KOPT-K1 (cell line): ENCODE data around the gene GOLGA6A.
"Not testable (repeated sequence)": the region's sequence is repeated elsewhere in the genome, so short reads cannot be mapped to it uniquely, and the experiment has no call there.

Experiments used
- H3K27ac ChIP-seq: fragments of 200-600 bp; sonication (generic); 2 replicates; pipeline ENCODE4 v1.5.1; 2016; ENCODE audit warnings: antibody characterized with exemption, mild to moderate bottlenecking, low read depth, low read length; ENCODE audit not compliant: poor library complexity, severe bottlenecking
- H3K36me3 ChIP-seq: fragments of 200-600 bp; sonication (generic); 2 replicates; pipeline ENCODE4 v1.5.1; 2017; ENCODE audit warnings: antibody characterized with exemption, mild to moderate bottlenecking, low read length, moderate library complexity; ENCODE audit not compliant: insufficient read depth
- H3K9me3 ChIP-seq: fragments of 200-600 bp; sonication (generic); 2 replicates; pipeline ENCODE4 v1.5.1; 2017; ENCODE audit warnings: antibody characterized with exemption, low read length, mild to moderate bottlenecking; ENCODE audit not compliant: insufficient read depth, poor library complexity, severe bottlenecking

The GOLGA6A gene, protein sequence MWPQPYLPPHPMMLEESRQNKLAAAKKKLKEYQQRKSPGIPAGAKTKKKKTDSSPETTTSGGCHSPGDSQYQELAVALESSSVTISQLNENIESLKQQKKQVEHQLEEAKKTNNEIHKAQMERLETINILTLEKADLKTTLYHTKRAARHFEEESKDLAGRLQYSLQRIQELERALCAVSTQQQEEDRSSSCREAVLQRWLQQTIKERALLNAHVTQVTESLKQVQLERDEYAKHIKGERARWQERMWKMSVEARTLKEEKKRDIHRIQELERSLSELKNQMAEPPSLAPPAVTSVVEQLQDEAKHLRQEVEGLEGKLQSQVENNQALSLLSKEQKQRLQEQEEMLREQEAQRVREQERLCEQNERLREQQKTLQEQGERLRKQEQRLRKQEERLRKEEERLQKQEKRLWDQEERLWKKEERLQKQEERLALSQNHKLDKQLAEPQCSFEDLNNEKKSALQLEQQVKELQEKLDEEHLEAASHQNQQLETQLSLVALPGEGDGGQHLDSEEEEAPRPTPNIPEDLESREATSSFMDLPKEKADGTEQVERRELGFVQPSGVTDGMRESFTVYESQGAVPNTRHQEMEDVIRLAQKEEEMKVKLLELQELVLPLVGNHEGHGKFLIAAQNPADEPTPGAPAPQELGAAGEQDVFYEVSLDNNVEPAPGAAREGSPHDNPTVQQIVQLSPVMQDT

GRCh38 chr15:74082450-74082849 is at the start of gene GOLGA6A:
Gene GOLGA6A, minus strand, starts transcription at chr15:74082550. Its CDS starts 41 bp downstream, at chr15:74082509.
- not testable (repeated sequence) for H3K9me3 ChIP-seq, H3K36me3 ChIP-seq, H3K27ac ChIP-seq

GRCh38 chr15:74131628-74132413 is 49.5 kb upstream of the GOLGA6A start:
- Histone ChIP-seq H3K9me3 (peaks cover 9% of the 10 kb centered on the region), H3K36me3 (no peaks in the 10 kb centered on the region), H3K27ac (no peak overlapping the region)

DNA sequence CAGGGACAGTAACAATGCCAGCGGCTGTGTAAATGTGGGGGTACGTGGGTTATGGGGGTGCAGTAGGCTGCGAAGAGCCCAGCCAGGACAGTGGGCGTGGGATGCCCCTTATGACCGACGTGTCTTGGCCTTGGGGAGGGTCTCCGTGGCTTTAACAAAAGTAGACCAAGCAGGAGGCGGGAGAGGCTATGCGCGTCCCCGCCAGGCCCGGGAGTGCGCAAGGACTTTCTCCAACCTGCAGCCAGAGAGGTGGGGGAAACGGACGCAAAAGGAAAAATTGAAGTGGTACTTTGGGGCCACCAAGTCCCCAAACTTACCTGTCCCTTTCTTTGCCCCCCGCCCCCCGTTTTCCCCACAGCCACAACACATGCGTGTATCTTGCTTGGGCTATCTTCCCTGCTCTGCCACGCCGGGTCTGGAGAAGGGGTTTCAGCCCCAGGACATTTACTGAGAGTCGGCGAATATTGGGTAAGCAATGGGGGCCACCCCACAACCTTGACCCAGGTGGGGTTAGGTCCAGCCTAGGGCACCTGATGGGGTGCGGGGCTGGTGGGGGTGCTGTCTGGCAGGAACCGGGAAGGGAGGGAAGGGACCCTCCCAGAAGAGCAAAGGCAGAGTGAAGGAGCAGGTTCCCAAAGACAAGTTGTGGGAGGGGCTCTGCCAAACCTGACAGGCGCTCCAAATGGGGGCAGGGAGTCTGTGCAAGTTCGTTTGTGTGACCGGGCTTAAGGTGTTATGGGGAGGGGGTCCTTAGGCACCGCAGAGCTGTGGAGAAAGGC is 48.7 kb upstream of the GOLGA6A start:
- Histone ChIP-seq H3K9me3 (peaks cover 9% of the 10 kb centered on the region), H3K27ac (no peak overlapping the region), H3K36me3 (no peaks in the 10 kb centered on the region)

DNA sequence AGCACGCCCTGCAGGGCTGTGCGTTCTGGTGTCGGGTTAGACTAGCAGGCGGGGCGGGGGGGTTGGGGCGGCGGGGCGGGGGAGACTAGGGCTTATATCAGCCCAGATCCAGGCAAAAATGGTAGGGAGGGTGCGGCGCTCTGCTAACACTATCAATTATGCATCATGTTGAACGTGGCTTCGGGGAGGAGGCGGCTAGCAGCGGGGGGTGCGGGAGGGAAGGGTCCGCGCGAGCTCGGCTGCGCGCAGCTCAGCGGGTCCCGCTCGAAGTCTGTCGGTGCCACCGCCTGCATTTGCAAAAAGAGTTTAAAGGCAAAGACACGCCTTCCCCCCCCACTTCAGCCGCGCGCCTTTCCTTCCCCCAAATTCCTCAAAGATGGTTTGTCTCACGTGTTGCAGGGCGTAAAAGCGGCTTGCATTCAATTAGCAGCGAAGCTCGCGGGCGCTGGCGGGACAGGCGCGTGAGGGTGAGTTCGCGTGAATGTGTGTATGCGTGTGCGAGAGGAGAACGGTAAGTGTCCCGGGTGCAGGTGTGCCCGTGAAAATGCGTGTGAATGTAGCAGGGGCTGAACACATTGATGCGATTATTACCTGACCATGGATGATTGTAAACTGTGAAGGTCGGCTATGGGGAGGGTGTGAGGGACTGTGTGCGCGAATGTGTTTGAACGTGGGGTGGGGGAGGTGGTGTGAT is 48.0 kb upstream of the GOLGA6A start, which contains the start of gene ISLR2:
TSS of gene ISLR2 (plus strand) at position 432 of the 694 bp plus-strand sequence. CDS start 2,169 bp downstream, outside the sequence.
- H3K9me3 ChIP-seq = peaks cover 9% of the 10 kb centered on the region
- H3K36me3 ChIP-seq = no peaks in the 10 kb centered on the region
- H3K27ac ChIP-seq = no peak within 1 kb of the TSS

DNA sequence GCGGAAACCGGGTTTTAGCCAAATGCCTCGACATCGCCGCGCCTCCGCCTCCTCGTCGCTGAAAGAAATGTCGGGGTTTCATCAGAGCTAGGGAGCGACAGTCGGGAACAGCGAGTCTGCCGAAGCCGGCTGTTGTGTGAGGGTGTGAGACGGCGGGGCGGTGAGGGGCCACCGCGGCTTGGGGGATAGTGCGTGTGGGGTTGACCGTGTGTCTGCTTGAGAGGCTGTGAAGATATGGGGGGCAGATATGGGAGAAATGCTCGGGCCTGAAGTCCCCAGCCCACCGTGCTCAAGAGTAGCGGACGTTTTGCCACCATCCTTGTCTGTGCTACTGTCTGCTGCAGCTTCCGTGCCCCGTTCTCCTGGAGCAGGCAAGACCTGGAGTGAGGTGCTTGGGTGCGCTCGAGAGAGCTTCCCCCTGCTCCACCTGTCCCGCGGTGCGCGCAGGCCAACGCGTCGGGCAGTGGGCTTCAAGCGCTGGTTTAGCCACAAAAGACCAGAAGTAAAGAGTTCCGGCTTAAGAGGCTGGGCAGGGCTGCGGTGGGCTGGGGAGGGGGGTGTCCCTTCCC is 47.3 kb upstream of the GOLGA6A start:
- Histone ChIP-seq H3K9me3 (peaks cover 3% of the 10 kb centered on the region), H3K36me3 (no peaks in the 10 kb centered on the region), H3K27ac (no peak overlapping the region)

DNA sequence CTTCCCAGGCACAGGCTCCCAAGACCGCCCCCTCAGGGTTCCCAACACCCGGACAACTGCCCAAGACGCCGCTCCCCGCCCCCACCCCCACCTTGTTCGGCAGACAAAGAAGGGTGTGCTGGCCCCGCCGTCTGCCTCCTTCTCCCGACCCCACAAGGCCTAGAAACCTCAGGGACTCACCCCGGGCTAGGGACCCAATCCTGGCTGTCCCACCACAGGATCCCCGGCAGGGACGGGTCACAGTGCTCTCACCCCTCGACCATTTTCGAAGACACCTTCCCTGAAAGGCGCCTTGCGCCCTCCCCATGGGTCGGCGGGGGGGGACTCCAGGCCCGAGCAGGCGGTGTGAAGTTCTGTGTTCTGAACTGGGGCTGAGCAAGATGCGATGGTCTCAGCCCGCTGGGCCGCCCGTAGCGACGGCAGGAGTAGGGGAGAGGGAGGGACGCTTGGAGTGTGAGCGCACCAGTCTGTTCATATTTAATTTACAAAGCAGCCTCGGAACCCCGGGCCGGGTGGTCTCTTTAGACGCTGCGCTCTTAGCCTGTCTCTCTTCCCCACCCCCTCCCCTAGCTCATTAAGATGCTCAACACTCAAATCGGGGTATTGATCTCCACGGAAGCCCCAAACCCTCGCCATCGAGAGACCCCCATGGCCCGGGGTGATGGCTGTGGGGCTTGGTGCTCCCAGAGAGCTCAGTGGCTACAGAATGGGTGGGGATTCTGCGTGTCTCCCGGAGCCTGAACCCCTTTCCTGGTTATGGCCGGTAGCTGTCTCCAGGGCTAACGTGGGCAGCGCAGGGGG is 46.6 kb upstream of the GOLGA6A start:
- Histone ChIP-seq H3K27ac (no peak overlapping the region), H3K36me3 (no peaks in the 10 kb centered on the region), H3K9me3 (no peaks in the 10 kb centered on the region)

DNA sequence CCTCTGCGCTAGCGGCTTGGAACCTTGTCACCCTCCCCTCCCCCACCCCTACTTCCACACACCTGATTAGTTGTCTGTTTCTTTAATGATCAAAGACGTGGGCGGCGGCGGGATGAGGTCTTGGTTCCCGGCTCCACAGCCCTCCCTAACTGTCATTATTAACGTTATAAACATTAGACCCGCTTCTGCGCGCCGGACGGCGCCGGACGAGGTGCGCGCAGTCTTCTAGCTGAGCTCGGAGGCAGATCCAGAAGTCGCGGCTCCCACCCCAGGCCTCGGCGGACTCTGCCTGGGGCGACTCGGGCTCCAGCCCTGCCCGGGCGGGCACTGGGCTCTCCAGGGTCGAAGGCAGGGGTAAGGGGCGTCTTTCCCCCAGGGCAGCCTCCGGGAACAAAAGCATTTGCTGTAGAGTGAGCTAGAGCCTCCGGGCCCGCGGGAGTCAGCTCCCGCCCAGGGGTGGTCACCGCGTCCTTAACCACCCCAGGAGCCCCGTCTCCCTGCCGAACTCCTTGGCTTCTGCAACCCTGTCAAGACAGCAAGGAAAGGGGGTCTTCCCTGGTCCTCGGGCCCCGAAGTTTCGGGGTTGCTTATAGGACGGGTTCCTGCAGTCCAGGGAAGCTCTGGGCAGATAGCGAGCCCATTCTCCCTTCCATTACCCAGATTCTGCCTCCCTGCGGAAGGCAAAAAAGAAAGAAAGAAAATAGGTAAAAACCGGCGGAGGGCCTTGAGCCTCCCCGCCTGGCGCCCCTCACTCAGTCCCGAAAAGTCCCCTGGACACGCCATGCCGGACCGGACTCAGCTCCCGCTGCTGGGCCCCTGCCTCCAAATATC is 45.8 kb upstream of the GOLGA6A start:
- Histone ChIP-seq H3K27ac (no peak overlapping the region), H3K9me3 (no peaks in the 10 kb centered on the region), H3K36me3 (no peaks in the 10 kb centered on the region)

- Histone ChIP-seq H3K27ac (no peak overlapping the region), H3K9me3 (no peaks in the 10 kb centered on the region), H3K36me3 (no peaks in the 10 kb centered on the region)
These were observed 45.1 kb upstream of the GOLGA6A start for GRCh38 chr15:74127255-74127953.

- Histone ChIP-seq H3K36me3 (no peaks in the 10 kb centered on the region), H3K9me3 (no peaks in the 10 kb centered on the region), H3K27ac (no peak overlapping the region)
These were observed 42.4 kb upstream of the GOLGA6A start for GRCh38 chr15:74124759-74125158.

GRCh38 chr15:74124196-74124595 is 41.8 kb upstream of the GOLGA6A start:
- Histone ChIP-seq H3K9me3 (no peaks in the 10 kb centered on the region), H3K36me3 (no peaks in the 10 kb centered on the region), H3K27ac (no peak overlapping the region)

- Histone ChIP-seq H3K27ac (peak overlapping the region; percentile 59), H3K9me3 (no peaks in the 10 kb centered on the region), H3K36me3 (no peaks in the 10 kb centered on the region)
These were observed 41.3 kb upstream of the GOLGA6A start for GRCh38 chr15:74123658-74124057.

DNA sequence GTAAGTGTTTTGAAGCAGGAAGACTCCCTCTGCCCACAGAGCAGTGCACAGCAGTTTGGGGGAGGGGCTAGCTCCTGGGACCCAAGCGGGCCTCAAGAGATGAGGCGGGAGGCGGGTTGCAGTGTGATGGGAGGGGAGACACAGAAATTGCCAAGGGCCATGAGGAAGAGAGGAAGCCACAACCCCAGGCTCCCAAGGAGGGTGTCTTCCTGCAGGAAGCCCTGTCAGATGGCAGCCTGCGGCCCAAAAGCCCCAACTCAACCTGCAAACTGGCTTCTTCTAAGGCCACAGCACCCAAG is 40.7 kb upstream of the GOLGA6A start:
- H3K36me3 ChIP-seq = no peaks in the 10 kb centered on the region
- peak overlapping the region; percentile 59 for H3K27ac ChIP-seq

More for the DNA sequence above, 40.7 kb upstream of the GOLGA6A start:
- H3K9me3 ChIP-seq = no peaks in the 10 kb centered on the region
